ENCODE data around the gene ALOX12B.

The ALOX12B gene

DNA sequence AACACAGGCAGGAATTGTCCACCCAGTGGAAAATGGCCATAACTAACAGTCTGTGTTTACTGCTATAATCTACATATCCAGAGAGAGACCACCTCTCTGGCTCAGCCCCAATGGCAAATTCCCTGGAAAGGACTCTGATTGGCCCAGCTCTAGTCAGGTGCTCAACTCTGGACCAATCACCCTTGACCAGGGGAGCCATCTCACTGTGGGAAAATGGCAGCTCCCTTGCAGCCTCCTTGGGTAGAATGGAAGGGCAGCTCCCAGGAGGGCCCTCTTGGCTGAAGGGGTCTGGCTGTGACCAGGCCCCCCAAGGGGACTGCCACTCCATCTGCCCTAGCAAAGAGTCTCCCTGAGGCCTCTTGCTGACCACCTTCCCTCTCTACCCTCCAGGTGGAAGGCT lies 45.5 kb downstream of the ALOX12B start:
- Histone ChIP-seq H3K79me2 (ENCODE audit: insufficient read depth, low read length) (no peaks in the 10 kb centered on the region), H4K20me1 (ENCODE audit: low read depth, low read length) (no peaks in the 10 kb centered on the region), H3K4me3 (ENCODE audit: insufficient read depth, low read length, poor library complexity, severe bottlenecking) (no peak overlapping the region), H3K36me3 (ENCODE audit: low read length) (no peaks in the 10 kb centered on the region), H3K4me2 (ENCODE audit: low read depth, low read length, poor library complexity, severe bottlenecking) (no peak overlapping the region), H3K9me3 (ENCODE audit: insufficient read depth, low read length) (no peaks in the 10 kb centered on the region), H3K9ac (ENCODE audit: low read length) (no peak overlapping the region), H3K27ac (ENCODE audit: low read depth, low read length) (no peak overlapping the region), H2AFZ (ENCODE audit: low read depth, low read length, severe bottlenecking) (no peak overlapping the region), H3F3A (ENCODE audit: insufficient read depth) (no peaks in the 10 kb centered on the region), H3K27me3 (ENCODE audit: low read length) (no peaks in the 10 kb centered on the region), H3K9me2 (replicated peaks; ENCODE audit: insufficient read depth, low read length) (no peaks in the 10 kb centered on the region)
- TF ChIP-seq, protein P1, sequence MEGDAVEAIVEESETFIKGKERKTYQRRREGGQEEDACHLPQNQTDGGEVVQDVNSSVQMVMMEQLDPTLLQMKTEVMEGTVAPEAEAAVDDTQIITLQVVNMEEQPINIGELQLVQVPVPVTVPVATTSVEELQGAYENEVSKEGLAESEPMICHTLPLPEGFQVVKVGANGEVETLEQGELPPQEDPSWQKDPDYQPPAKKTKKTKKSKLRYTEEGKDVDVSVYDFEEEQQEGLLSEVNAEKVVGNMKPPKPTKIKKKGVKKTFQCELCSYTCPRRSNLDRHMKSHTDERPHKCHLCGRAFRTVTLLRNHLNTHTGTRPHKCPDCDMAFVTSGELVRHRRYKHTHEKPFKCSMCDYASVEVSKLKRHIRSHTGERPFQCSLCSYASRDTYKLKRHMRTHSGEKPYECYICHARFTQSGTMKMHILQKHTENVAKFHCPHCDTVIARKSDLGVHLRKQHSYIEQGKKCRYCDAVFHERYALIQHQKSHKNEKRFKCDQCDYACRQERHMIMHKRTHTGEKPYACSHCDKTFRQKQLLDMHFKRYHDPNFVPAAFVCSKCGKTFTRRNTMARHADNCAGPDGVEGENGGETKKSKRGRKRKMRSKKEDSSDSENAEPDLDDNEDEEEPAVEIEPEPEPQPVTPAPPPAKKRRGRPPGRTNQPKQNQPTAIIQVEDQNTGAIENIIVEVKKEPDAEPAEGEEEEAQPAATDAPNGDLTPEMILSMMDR (IDR thresholded peaks at IDR 0.05; ENCODE audit: insufficient read depth, low read length, poor library complexity, severe bottlenecking), result no peak
- no peak for TF ChIP-seq EZH2phosphoT487 (conservative IDR thresholded peaks at IDR 0.05; ENCODE audit: low read length)

DNA sequence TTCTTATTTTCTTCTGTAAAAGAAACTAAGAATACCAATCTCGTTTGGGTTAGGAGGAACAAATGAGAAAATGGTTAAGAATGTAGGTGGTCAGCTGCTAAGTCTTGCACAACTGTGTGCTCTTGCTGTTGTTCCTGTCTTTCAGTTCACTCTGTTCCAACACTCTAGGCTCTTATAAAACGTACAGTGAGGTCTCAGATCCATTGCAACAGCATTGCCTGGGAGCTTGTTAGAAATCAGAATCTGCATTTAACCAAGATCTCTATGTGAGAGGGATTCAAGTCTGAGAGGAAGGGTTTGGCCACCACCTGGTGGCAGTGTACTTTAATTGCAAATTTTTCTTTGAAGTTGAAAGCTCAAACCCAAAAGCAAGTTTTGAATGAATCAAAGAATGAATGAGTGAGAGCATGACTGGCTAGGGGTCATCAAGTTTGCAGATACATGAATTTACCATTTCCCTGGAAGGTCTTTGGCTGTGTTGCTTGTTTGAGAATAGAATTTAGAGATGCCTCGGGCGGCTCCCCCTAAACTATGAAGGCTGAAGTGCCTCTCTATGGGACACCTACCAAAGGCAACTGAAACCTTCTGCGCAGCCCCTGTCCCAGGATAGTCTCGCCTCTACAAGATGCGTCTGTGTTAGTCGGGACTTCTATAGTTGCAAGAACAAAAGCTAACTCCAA lies 46.1 kb downstream of the ALOX12B start:
- Histone ChIP-seq H4K20me1 (ENCODE audit: low read depth, low read length) (no peaks in the 10 kb centered on the region), H3K9me2 (replicated peaks; ENCODE audit: insufficient read depth, low read length) (no peaks in the 10 kb centered on the region), H3K27ac (ENCODE audit: low read depth, low read length) (no peak overlapping the region), H3K36me3 (ENCODE audit: low read length) (no peaks in the 10 kb centered on the region), H3K9me3 (ENCODE audit: insufficient read depth, low read length) (no peaks in the 10 kb centered on the region), H3K4me3 (ENCODE audit: insufficient read depth, low read length, poor library complexity, severe bottlenecking) (no peak overlapping the region), H3K27me3 (ENCODE audit: low read length) (no peaks in the 10 kb centered on the region), H3K9ac (ENCODE audit: low read length) (no peak overlapping the region), H3K4me2 (ENCODE audit: low read depth, low read length, poor library complexity, severe bottlenecking) (no peak overlapping the region), H3K79me2 (ENCODE audit: insufficient read depth, low read length) (no peaks in the 10 kb centered on the region), H3F3A (ENCODE audit: insufficient read depth) (no peaks in the 10 kb centered on the region), H2AFZ (ENCODE audit: low read depth, low read length, severe bottlenecking) (no peak overlapping the region)
- TF ChIP-seq, protein P1 (IDR thresholded peaks at IDR 0.05; ENCODE audit: insufficient read depth, low read length, poor library complexity, severe bottlenecking), result peak; percentile 30
- TF ChIP-seq EZH2phosphoT487 (conservative IDR thresholded peaks at IDR 0.05; ENCODE audit: low read length), result no peak

DNA sequence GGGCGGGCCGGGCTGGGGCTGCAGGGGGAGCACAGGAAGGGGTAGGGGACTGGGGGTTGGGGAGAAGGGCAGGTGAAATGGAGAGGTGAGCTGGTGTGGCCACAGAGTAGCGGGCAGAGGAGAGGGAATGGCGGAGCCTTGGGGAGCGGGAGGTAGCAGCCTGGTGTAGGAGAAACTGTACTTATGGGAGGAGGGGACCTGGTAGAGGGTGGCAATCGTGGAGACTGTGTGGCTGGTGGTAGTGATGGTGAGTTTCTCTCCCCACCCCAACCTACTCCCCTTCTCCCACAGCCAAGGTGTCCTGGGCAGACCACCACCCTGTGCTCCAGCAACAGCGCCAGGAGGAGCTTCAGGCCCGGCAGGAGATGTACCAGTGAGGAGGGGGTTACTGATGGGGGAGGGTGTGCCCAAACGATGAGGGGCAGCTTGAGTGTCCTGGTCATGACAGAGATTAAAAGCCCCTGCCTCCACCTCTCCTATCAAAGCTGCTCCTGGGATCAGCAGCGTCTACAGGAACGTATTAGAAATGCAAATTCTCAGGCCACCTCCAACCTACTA lies 47.8 kb downstream of the ALOX12B start:
- Histone ChIP-seq H3K4me3 (ENCODE audit: insufficient read depth, low read length, poor library complexity, severe bottlenecking) (no peak overlapping the region), H3K27ac (ENCODE audit: low read depth, low read length) (no peak overlapping the region), H3K36me3 (ENCODE audit: low read length) (no peaks in the 10 kb centered on the region), H3K9me2 (replicated peaks; ENCODE audit: insufficient read depth, low read length) (no peaks in the 10 kb centered on the region), H3K9me3 (ENCODE audit: insufficient read depth, low read length) (no peaks in the 10 kb centered on the region), H2AFZ (ENCODE audit: low read depth, low read length, severe bottlenecking) (no peak overlapping the region), H3F3A (ENCODE audit: insufficient read depth) (no peaks in the 10 kb centered on the region), H3K9ac (ENCODE audit: low read length) (no peak overlapping the region), H3K79me2 (ENCODE audit: insufficient read depth, low read length) (no peaks in the 10 kb centered on the region), H3K4me2 (ENCODE audit: low read depth, low read length, poor library complexity, severe bottlenecking) (no peak overlapping the region), H4K20me1 (ENCODE audit: low read depth, low read length) (no peaks in the 10 kb centered on the region), H3K27me3 (ENCODE audit: low read length) (no peaks in the 10 kb centered on the region)
- TF ChIP-seq, protein P1 (IDR thresholded peaks at IDR 0.05; ENCODE audit: insufficient read depth, low read length, poor library complexity, severe bottlenecking), result no peak
- TF ChIP-seq EZH2phosphoT487 (conservative IDR thresholded peaks at IDR 0.05; ENCODE audit: low read length), result no peak
